Activated CD8-positive, alpha-beta memory T cell treated with anti-CD3 and anti-CD28 coated beads, Interleukin-2, amount 10 ng/mL, durations not matched to agents 7 days and 5 days (primary cell): ENCODE measurements around the gene PRIM2. TPM values are rescaled to one million over a fixed set of nuclear protein-coding genes. Genes with fewer than 3 reads are reported as not detected.
"Not testable (repeated sequence)": the region's sequence is repeated elsewhere in the genome, so short reads cannot be mapped to it uniquely, and the experiment has no call there.

Source experiments
- ATAC-seq: fragments of 150-1000 bp; cut with Tn5 transposase; one replicate; pipeline ENCODE4 v1.10.0; 2021; ENCODE audit warnings: moderate library complexity
- CTCF ChIA-PET: fragments of 350-600 bp; sonication (Branson Sonifier 250); formaldehyde crosslinking; loops from one replicate; lab custom pipeline; 2021; ENCODE audit warnings: antibody characterized with exemption; lab: Charles Lee
- DNase-seq: peaks from one replicate; pipeline ENCODE4 v3.0.0-alpha.2; 2020
- H3K27ac Mint-ChIP-seq: one replicate; pipeline ENCODE4 v1.8.0; 2021; ENCODE audit warnings: mild to moderate bottlenecking, mixed read lengths
- H3K27me3 Mint-ChIP-seq: one replicate; pipeline ENCODE4 v1.8.0; 2021; ENCODE audit warnings: mixed read lengths
- H3K36me3 Mint-ChIP-seq: one replicate; pipeline ENCODE4 v1.8.0; 2021; ENCODE audit warnings: mild to moderate bottlenecking, mixed read lengths
- H3K4me1 Mint-ChIP-seq: one replicate; pipeline ENCODE4 v1.8.0; 2021; ENCODE audit warnings: mixed read lengths
- H3K4me3 Mint-ChIP-seq: one replicate; pipeline ENCODE4 v1.8.0; 2021; ENCODE audit warnings: mild to moderate bottlenecking, moderate library complexity, mixed read lengths
- H3K9me3 Mint-ChIP-seq: one replicate; pipeline ENCODE4 v1.8.0; 2022; ENCODE audit warnings: low read depth, mixed read lengths
- total RNA-seq, 2 experiments: library from RNA; stranded (reverse); gene quantifications; one replicate each; pipeline ENCODE4 v1.2.3, GENCODE V29; 2021

PRIM2 gene
- total RNA-seq, 2 experiments from 2014 or later: 36.2 to 42.8 TPM

GRCh38 chr6:57445790-57446468 is 128.5 kb downstream of the PRIM2 start:
- H3K4me3 Mint-ChIP-seq, DNase-seq, ATAC-seq, H3K27me3 Mint-ChIP-seq, H3K36me3 Mint-ChIP-seq, H3K9me3 Mint-ChIP-seq, CTCF ChIA-PET, H3K27ac Mint-ChIP-seq: not testable (repeated sequence)
- peaks cover 11% of the 10 kb centered on the region for H3K4me1 Mint-ChIP-seq

DNA sequence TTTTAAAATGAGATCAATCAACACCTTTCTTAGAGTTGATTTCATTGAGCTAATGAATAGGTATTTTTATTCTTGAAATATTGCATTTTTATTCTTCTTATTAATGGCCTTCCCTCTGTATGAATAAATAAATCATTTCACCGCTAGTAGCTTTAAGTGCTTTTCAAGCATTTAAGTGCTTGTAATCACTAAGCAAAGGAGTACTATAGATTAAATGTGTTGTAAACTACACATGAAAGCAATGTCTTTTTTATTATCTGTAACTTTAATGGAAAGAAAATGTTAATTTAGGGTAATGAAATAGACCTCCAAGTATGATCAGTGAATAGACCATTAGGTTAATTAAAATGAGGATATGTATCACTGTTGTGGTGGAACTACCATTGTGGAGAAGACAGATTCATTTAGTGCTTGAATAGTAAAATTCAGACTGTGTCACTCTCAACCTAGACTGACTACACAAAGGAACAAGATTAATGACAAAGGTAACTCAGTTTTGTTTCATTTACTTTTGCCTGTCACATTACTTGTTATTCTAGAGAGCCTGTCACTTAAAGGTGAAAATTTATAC is 132.2 kb downstream of the PRIM2 start:
- H3K27ac Mint-ChIP-seq, H3K27me3 Mint-ChIP-seq, H3K4me3 Mint-ChIP-seq, CTCF ChIA-PET, DNase-seq, ATAC-seq, H3K9me3 Mint-ChIP-seq: not testable (repeated sequence)
- Mint-ChIP-seq H3K36me3 (peaks cover 11% of the 10 kb centered on the region), H3K4me1 (peaks cover 11% of the 10 kb centered on the region)

DNA sequence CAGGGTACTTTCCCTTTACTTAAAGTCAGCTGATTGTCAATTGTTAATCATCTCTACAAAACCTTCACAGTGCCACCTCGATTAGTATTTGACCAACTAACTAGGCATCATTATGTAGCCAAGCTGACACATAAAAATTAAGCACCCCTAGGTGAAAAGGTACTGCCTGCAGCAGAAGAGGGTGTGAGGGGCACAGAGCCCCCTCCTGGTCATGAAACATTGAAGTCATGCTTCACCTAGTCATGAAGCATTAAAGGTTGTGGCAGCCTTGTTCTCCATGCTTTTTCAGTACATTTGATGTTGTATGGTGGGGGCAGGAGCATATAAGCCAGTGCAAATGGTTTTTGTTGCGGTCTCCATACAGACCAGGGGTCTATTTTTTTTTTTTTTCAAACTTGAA is 142.4 kb downstream of the PRIM2 start:
- H3K4me1 Mint-ChIP-seq, DNase-seq, ATAC-seq, H3K9me3 Mint-ChIP-seq, H3K4me3 Mint-ChIP-seq, H3K27me3 Mint-ChIP-seq, CTCF ChIA-PET, H3K27ac Mint-ChIP-seq: not testable (repeated sequence)
- peaks cover 15% of the 10 kb centered on the region for H3K36me3 Mint-ChIP-seq

DNA sequence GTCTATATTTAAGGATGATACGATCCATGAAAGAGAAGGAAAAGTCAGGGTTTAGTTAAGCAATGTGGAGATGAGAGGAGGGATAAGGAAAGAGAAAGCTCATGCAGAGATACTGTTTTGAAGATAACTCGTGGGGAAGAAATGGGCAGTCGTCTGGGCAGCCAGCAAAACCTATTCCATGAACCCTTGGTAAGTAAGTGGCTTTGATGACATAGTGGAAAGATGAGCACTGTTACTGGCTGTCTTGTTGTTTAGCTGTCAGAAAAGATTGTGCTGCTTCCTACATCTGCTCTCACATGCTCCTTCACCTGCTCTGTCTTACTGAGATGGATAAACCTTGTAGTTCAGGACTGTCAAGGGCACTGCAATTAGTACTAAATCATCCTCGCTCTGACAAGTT is 143.6 kb downstream of the PRIM2 start:
- H3K9me3 Mint-ChIP-seq, CTCF ChIA-PET, DNase-seq, H3K27ac Mint-ChIP-seq, H3K27me3 Mint-ChIP-seq, H3K4me1 Mint-ChIP-seq, H3K4me3 Mint-ChIP-seq, ATAC-seq: not testable (repeated sequence)
- H3K36me3 Mint-ChIP-seq: peaks cover 17% of the 10 kb centered on the region

GRCh38 chr6:57463809-57464208 is 146.4 kb downstream of the PRIM2 start:
- H3K9me3 Mint-ChIP-seq, H3K4me1 Mint-ChIP-seq, H3K4me3 Mint-ChIP-seq, H3K27me3 Mint-ChIP-seq, ATAC-seq, H3K27ac Mint-ChIP-seq, DNase-seq, CTCF ChIA-PET: not testable (repeated sequence)
- H3K36me3 Mint-ChIP-seq: peaks cover 12% of the 10 kb centered on the region

- CTCF ChIA-PET, ATAC-seq, H3K9me3 Mint-ChIP-seq: not testable (repeated sequence)
Observed at GRCh38 chr6:57465968-57466367, 148.5 kb downstream of the PRIM2 start.

GRCh38 chr6:57469072-57469471 is 151.6 kb downstream of the PRIM2 start:
- Mint-ChIP-seq H3K27me3 (no peaks in the 10 kb centered on the region), H3K4me3 (no peak overlapping the region), H3K36me3 (peaks cover 9% of the 10 kb centered on the region), H3K4me1 (no peaks in the 10 kb centered on the region), H3K27ac (no peak overlapping the region), H3K9me3 (peaks cover under 1% of the 10 kb centered on the region)
- ATAC-seq (no peak), DNase-seq (no peak)
- CTCF ChIA-PET: no interaction called here

More at GRCh38 chr6:57465968-57466367, 148.5 kb downstream of the PRIM2 start:
- not testable (repeated sequence) for DNase-seq, H3K27ac Mint-ChIP-seq, H3K27me3 Mint-ChIP-seq, H3K4me1 Mint-ChIP-seq, H3K4me3 Mint-ChIP-seq
- H3K36me3 Mint-ChIP-seq: peaks cover 12% of the 10 kb centered on the region

DNA sequence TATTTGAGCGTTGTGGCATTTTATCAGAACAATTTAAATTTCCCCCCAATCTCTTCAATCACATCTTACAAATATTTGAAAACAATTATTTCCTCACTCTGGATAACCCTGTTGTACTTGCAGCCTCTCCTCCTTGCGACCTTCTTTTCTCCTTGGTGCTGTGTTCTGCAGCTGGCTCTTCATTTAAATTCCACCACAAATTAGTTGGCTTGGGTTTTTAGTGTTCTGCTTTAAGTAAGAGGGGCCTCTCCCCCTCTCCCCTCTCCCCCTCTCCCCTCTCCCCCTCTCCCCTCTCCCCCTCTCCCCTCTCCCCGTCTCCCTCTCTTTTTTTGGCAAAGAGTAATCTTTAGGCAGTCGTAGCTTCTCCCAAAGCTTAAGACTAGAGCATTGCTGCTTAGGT is 152.7 kb downstream of the PRIM2 start:
- H3K36me3 Mint-ChIP-seq, H3K9me3 Mint-ChIP-seq, CTCF ChIA-PET, H3K4me1 Mint-ChIP-seq, H3K27me3 Mint-ChIP-seq, ATAC-seq, H3K27ac Mint-ChIP-seq, H3K4me3 Mint-ChIP-seq, DNase-seq: not testable (repeated sequence)

- H3K4me1 Mint-ChIP-seq, ATAC-seq, H3K9me3 Mint-ChIP-seq, H3K27me3 Mint-ChIP-seq, DNase-seq, H3K4me3 Mint-ChIP-seq, H3K27ac Mint-ChIP-seq, H3K36me3 Mint-ChIP-seq, CTCF ChIA-PET: not testable (repeated sequence)
Observed at GRCh38 chr6:57471314-57471864, 154.0 kb downstream of the PRIM2 start.

GRCh38 chr6:57472861-57473362 is 155.5 kb downstream of the PRIM2 start:
- H3K4me1 Mint-ChIP-seq, H3K4me3 Mint-ChIP-seq, DNase-seq, H3K27ac Mint-ChIP-seq, H3K36me3 Mint-ChIP-seq, CTCF ChIA-PET, H3K9me3 Mint-ChIP-seq, ATAC-seq, H3K27me3 Mint-ChIP-seq: not testable (repeated sequence)

DNA sequence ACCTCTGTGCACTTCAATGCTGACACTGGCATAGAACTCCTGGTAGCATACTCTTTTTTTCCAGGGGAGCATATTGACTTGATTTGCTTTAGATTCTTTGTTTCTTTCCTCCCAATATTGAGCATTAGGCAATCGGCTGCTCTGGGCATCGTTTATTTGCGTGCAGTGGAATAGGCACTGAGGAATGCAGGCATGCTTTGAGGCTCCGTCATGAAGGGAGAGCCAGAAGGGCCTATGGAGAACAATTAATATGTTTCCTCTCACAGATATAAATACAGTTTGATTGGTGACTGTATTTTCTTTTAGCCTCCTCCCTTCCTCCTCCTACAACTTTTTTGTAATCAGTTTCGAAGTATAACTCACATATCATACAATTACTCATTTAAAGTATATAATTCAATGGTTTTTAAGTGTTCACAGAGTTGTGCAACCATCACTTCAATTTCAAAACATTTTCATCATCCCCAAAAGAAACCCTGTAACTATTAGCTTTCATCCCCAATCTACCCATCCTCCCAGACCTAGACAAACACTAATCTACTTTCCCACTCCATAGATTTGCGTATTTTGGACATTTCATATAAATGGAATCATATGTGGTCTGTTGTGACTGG is 157.5 kb downstream of the PRIM2 start:
- H3K4me1 Mint-ChIP-seq: not testable (repeated sequence)

GRCh38 chr6:57475656-57476055 is 158.2 kb downstream of the PRIM2 start:
- H3K36me3 Mint-ChIP-seq, H3K27ac Mint-ChIP-seq, CTCF ChIA-PET, ATAC-seq, DNase-seq, H3K9me3 Mint-ChIP-seq, H3K4me3 Mint-ChIP-seq, H3K27me3 Mint-ChIP-seq, H3K4me1 Mint-ChIP-seq: not testable (repeated sequence)

More for the DNA sequence above, 157.5 kb downstream of the PRIM2 start:
- H3K4me3 Mint-ChIP-seq, H3K36me3 Mint-ChIP-seq, CTCF ChIA-PET, H3K27me3 Mint-ChIP-seq, DNase-seq, H3K9me3 Mint-ChIP-seq, H3K27ac Mint-ChIP-seq, ATAC-seq: not testable (repeated sequence)

DNA sequence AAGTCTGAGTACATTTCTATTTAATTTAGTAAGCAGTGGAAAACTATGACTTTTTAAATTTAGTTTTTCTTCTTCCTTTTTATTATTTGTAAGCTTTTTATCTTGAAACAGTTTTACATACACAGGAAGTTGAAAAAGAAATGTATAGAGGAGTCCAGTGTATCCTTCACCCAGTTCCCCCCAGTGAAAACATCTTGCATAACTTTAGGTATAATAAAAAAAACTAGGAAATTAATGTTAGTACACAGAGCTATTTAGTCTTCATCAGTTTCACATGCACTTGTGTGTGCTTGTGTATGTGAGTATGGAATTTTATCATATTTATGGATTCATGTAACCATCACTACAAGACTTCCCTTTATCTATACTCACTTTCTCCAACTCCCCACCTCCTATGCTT is 162.8 kb downstream of the PRIM2 start:
- H3K36me3 Mint-ChIP-seq: peaks cover 16% of the 10 kb centered on the region
- H3K4me3 Mint-ChIP-seq, H3K27me3 Mint-ChIP-seq, ATAC-seq, DNase-seq, CTCF ChIA-PET, H3K9me3 Mint-ChIP-seq, H3K4me1 Mint-ChIP-seq, H3K27ac Mint-ChIP-seq: not testable (repeated sequence)
